HUES64 (cell line): ENCODE results near the gene CACNA1G.

Source experiments
- H3K27ac ChIP-seq: 2 replicates; pipeline ENCODE4 v1.7.0; 2013; ENCODE audit warnings: low read depth, low read length, inconsistent platforms
- H3K27me3 ChIP-seq: 2 replicates; pipeline ENCODE4 v1.6.1; 2013; ENCODE audit warnings: mild to moderate bottlenecking, low read length; ENCODE audit not compliant: insufficient read depth
- H3K36me3 ChIP-seq: 2 replicates; pipeline ENCODE4 v1.6.1; 2013; ENCODE audit warnings: mild to moderate bottlenecking, low read length; ENCODE audit not compliant: insufficient read depth
- H3K4me1 ChIP-seq: 2 replicates; pipeline ENCODE4 v1.6.1; 2013; ENCODE audit warnings: mild to moderate bottlenecking, low read length, moderate library complexity; ENCODE audit not compliant: insufficient read depth
- H3K4me3 ChIP-seq: 2 replicates; pipeline ENCODE4 v1.5.1; 2013; ENCODE audit warnings: mild to moderate bottlenecking, low read length, moderate library complexity
- H3K9ac ChIP-seq: 2 replicates; pipeline ENCODE4 v1.6.1; 2013; ENCODE audit warnings: mild to moderate bottlenecking, low read depth, low read length
- H3K9me3 ChIP-seq: 2 replicates; pipeline ENCODE4 v1.6.1; 2013; ENCODE audit warnings: low read depth, low read length; ENCODE audit not compliant: insufficient read depth
- WGBS: fragments of 150-250, 120-280 bp; methylation state at CpG from one replicate; pipeline ENCODE4 v1.1.7; 2013; ENCODE audit warnings: missing lambda C conversion rate; 5-methylcytosine and 5-hydroxymethylcytosine counted together

The CACNA1G gene

GRCh38 chr17:50649042-50649908 lies 88.8 kb downstream of the CACNA1G start:
- 86% methylated on average over 5 of the region's 7 CpGs for WGBS
- Histone ChIP-seq H3K9me3 (no peaks in the 10 kb centered on the region), H3K27me3 (no peaks in the 10 kb centered on the region), H3K27ac (no peak overlapping the region), H3K4me3 (no peak overlapping the region), H3K4me1 (no peaks in the 10 kb centered on the region), H3K9ac (no peak overlapping the region), H3K36me3 (no peaks in the 10 kb centered on the region)

GRCh38 chr17:50651661-50652060 lies 91.1 kb downstream of the CACNA1G start:
- Histone ChIP-seq H3K36me3 (no peaks in the 10 kb centered on the region), H3K27me3 (no peaks in the 10 kb centered on the region), H3K4me1 (no peaks in the 10 kb centered on the region), H3K9ac (no peak overlapping the region), H3K27ac (no peak overlapping the region), H3K9me3 (no peaks in the 10 kb centered on the region), H3K4me3 (no peak overlapping the region)
- 100% methylated on average over 1 of the region's 2 CpGs for WGBS

- Histone ChIP-seq H3K4me1 (no peaks in the 10 kb centered on the region), H3K27me3 (no peaks in the 10 kb centered on the region), H3K9ac (no peak overlapping the region), H3K36me3 (no peaks in the 10 kb centered on the region), H3K4me3 (no peak overlapping the region), H3K9me3 (no peaks in the 10 kb centered on the region), H3K27ac (no peak overlapping the region)
- WGBS = 94% methylated on average over 2 of the region's 3 CpGs
Observed at GRCh38 chr17:50653738-50654137, 93.2 kb downstream of the CACNA1G start.

- no peaks in the 10 kb centered on the region for H3K27me3 ChIP-seq
- no peak overlapping the region for H3K4me3 ChIP-seq
- peaks cover 3% of the 10 kb centered on the region; the same call in 1 of the 2 replicates for H3K4me1 ChIP-seq
- H3K36me3 ChIP-seq = no peaks in the 10 kb centered on the region
- no peak overlapping the region for H3K27ac ChIP-seq
- H3K9me3 ChIP-seq = no peaks in the 10 kb centered on the region
- H3K9ac ChIP-seq = no peak overlapping the region
- WGBS = 73% methylated on average over 5 of the region's 5 CpGs
Observed at GRCh38 chr17:50656509-50656908, 96.0 kb downstream of the CACNA1G start.

- Histone ChIP-seq H3K27me3 (no peaks in the 10 kb centered on the region), H3K36me3 (no peaks in the 10 kb centered on the region), H3K9ac (no peak overlapping the region), H3K4me3 (no peak overlapping the region), H3K27ac (no peak overlapping the region), H3K9me3 (no peaks in the 10 kb centered on the region), H3K4me1 (peaks cover 8% of the 10 kb centered on the region; the same call in 1 of the 2 replicates)
- whole genome bisulfite sequencing = 94% methylated on average over 7 of the region's 7 CpGs
Observed at GRCh38 chr17:50657054-50657453, 96.5 kb downstream of the CACNA1G start.

- Histone ChIP-seq H3K4me3 (no peak overlapping the region), H3K36me3 (no peaks in the 10 kb centered on the region), H3K9me3 (no peaks in the 10 kb centered on the region), H3K4me1 (peaks cover 10% of the 10 kb centered on the region; the same call in 1 of the 2 replicates), H3K27me3 (no peaks in the 10 kb centered on the region), H3K9ac (no peak overlapping the region), H3K27ac (no peak overlapping the region)
- WGBS = 89% methylated on average over 7 of the region's 7 CpGs
Observed at GRCh38 chr17:50657627-50658026, 97.1 kb downstream of the CACNA1G start.

- WGBS = 86% methylated on average over 6 of the region's 6 CpGs
- Histone ChIP-seq H3K9me3 (no peaks in the 10 kb centered on the region), H3K27me3 (no peaks in the 10 kb centered on the region), H3K4me1 (peaks cover 12% of the 10 kb centered on the region; the same call in 1 of the 2 replicates), H3K36me3 (no peaks in the 10 kb centered on the region), H3K9ac (no peak overlapping the region), H3K4me3 (no peak overlapping the region), H3K27ac (no peak overlapping the region)
Observed at GRCh38 chr17:50658616-50659015, 98.1 kb downstream of the CACNA1G start.

GRCh38 chr17:50659179-50659578 lies 98.7 kb downstream of the CACNA1G start:
- 88% methylated on average over 10 of the region's 10 CpGs for WGBS
- no peaks in the 10 kb centered on the region for H3K27me3 ChIP-seq
- no peak overlapping the region for H3K9ac ChIP-seq
- H3K27ac ChIP-seq = no peak overlapping the region
- no peaks in the 10 kb centered on the region for H3K36me3 ChIP-seq
- peaks cover 12% of the 10 kb centered on the region; the same call in 1 of the 2 replicates for H3K4me1 ChIP-seq
- H3K9me3 ChIP-seq = no peaks in the 10 kb centered on the region
- no peak overlapping the region for H3K4me3 ChIP-seq

GRCh38 chr17:50660042-50660886 lies 99.7 kb downstream of the CACNA1G start:
- WGBS = 85% methylated on average over 11 of the region's 11 CpGs
- H3K9me3 ChIP-seq = no peaks in the 10 kb centered on the region

GRCh38 chr17:50660887-50661345 lies 100.4 kb downstream of the CACNA1G start:
- Histone ChIP-seq H3K27ac (peak overlapping the region; percentile 71; the same call in 1 of the 2 replicates), H3K27me3 (no peaks in the 10 kb centered on the region), H3K4me1 (peaks cover 12% of the 10 kb centered on the region; the same call in 1 of the 2 replicates), H3K9me3 (no peaks in the 10 kb centered on the region), H3K9ac (no peak overlapping the region), H3K4me3 (no peak overlapping the region), H3K36me3 (no peaks in the 10 kb centered on the region)
- WGBS = 92% methylated on average over 10 of the region's 10 CpGs

More at GRCh38 chr17:50660042-50660886, 99.7 kb downstream of the CACNA1G start:
- Histone ChIP-seq H3K9ac (no peak overlapping the region), H3K4me3 (no peak overlapping the region), H3K27me3 (no peaks in the 10 kb centered on the region), H3K27ac (no peak overlapping the region), H3K36me3 (no peaks in the 10 kb centered on the region), H3K4me1 (peaks cover 12% of the 10 kb centered on the region; the same call in 1 of the 2 replicates)

GRCh38 chr17:50661348-50661747 lies 100.8 kb downstream of the CACNA1G start:
- no peaks in the 10 kb centered on the region for H3K9me3 ChIP-seq
- WGBS = 71% methylated on average over 5 of the region's 5 CpGs
- H3K27ac ChIP-seq = peak overlapping the region; percentile 71
- no peaks in the 10 kb centered on the region for H3K27me3 ChIP-seq
- no peaks in the 10 kb centered on the region for H3K36me3 ChIP-seq
- peaks cover 12% of the 10 kb centered on the region; the same call in 1 of the 2 replicates for H3K4me1 ChIP-seq
- peak overlapping the region; percentile 11; the same call in 1 of the 2 replicates for H3K9ac ChIP-seq
- H3K4me3 ChIP-seq = no peak overlapping the region
